Memory B cell (primary cell): ENCODE data around the gene KRTAP2-1.
"Not testable (repeated sequence)": the region's sequence is repeated elsewhere in the genome, so short reads cannot be mapped to it uniquely, and the experiment has no call there.

Experiments
- ATAC-seq: fragments of 150-1000 bp; cut with Tn5 transposase; 2 replicates; pipeline ENCODE4 v1.10.0; 2021; ENCODE audit warnings: low read depth, mild to moderate bottlenecking, moderate library complexity
- DNase-seq, 2 donors: peaks; one replicate each; pipeline ENCODE4 v3.0.0; 2022; ENCODE audit warnings: low spot score in 2 of 2
- H3K27ac Mint-ChIP-seq: one replicate; pipeline ENCODE4 v1.8.0; 2022; ENCODE audit warnings: mild to moderate bottlenecking, moderate library complexity, mixed read lengths
- H3K27me3 Mint-ChIP-seq: one replicate; pipeline ENCODE4 v1.8.0; 2022; ENCODE audit warnings: mixed read lengths
- H3K36me3 Mint-ChIP-seq: one replicate; pipeline ENCODE4 v1.8.0; 2022; ENCODE audit warnings: mild to moderate bottlenecking, mixed read lengths
- H3K4me1 Mint-ChIP-seq: one replicate; pipeline ENCODE4 v1.8.0; 2022; ENCODE audit warnings: mixed read lengths
- H3K4me3 Mint-ChIP-seq: one replicate; pipeline ENCODE4 v1.8.0; 2022; ENCODE audit warnings: mild to moderate bottlenecking, moderate library complexity, mixed read lengths
- H3K9me3 Mint-ChIP-seq: one replicate; pipeline ENCODE4 v1.8.0; 2022; ENCODE audit warnings: mixed read lengths

The KRTAP2-1 gene

GRCh38 chr17:41046735-41047465 lies at the start of gene KRTAP2-1:
KRTAP2-1 (minus strand) TSS chr17:41047316; CDS start chr17:41047267, 49 bp downstream.
- H3K27me3 Mint-ChIP-seq, DNase-seq, H3K27ac Mint-ChIP-seq, H3K4me3 Mint-ChIP-seq, H3K9me3 Mint-ChIP-seq, H3K36me3 Mint-ChIP-seq, ATAC-seq, H3K4me1 Mint-ChIP-seq: not testable (repeated sequence)

- Mint-ChIP-seq H3K9me3 (peaks cover 1% of the 10 kb centered on the region), H3K27me3 (peaks cover 17% of the 10 kb centered on the region), H3K4me3 (no peak overlapping the region), H3K27ac (no peak overlapping the region), H3K4me1 (peaks cover 4% of the 10 kb centered on the region), H3K36me3 (no peaks in the 10 kb centered on the region)
- no peak for ATAC-seq
- no peak for DNase-seq
These were observed 48.9 kb upstream of the KRTAP2-1 start for GRCh38 chr17:41096055-41096454.

DNA sequence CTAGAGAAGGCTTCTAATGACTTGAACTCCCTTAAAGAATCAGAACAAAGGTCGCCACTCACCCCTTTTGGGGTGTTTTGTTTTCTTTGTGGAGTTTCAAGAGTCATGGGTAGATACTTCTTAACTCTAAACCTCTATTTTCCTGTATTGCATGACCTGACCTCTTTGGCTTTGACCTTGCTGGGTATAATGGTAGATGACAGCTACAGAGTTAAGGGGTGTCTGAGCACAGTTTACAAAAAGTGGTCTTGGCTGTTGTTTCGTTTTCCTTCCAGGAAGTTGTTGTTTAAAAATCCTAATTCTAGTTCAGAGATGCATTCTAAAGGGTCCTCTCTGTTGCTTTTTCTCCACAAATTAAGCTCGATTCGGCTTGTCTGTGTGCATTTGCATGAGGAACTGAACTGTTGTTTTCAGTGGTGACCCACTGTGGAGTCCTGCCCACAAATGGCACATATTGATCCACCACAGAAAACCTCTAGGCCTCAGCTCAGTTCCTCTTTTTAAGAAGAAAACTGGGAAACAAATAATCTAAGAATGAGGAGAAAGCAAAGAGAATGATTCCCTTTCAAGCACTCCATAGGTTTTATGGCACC lies 41.7 kb upstream of the KRTAP2-1 start:
- not testable (repeated sequence) for H3K4me1 Mint-ChIP-seq, H3K4me3 Mint-ChIP-seq, H3K27me3 Mint-ChIP-seq, ATAC-seq, DNase-seq, H3K36me3 Mint-ChIP-seq, H3K27ac Mint-ChIP-seq, H3K9me3 Mint-ChIP-seq

GRCh38 chr17:41084100-41084856 lies 37.2 kb upstream of the KRTAP2-1 start, which contains the start of gene KRTAP4-7:
KRTAP4-7 (plus strand) TSS chr17:41084150; CDS start chr17:41084207, 57 bp downstream.
- H3K27ac Mint-ChIP-seq, H3K4me1 Mint-ChIP-seq, ATAC-seq, H3K9me3 Mint-ChIP-seq, DNase-seq, H3K36me3 Mint-ChIP-seq, H3K4me3 Mint-ChIP-seq: not testable (repeated sequence)
- peaks cover 13% of the 10 kb centered on the region for H3K27me3 Mint-ChIP-seq

- peaks cover 13% of the 10 kb centered on the region for H3K27me3 Mint-ChIP-seq
- not testable (repeated sequence) for DNase-seq, H3K9me3 Mint-ChIP-seq, H3K4me1 Mint-ChIP-seq, H3K36me3 Mint-ChIP-seq, H3K27ac Mint-ChIP-seq, H3K4me3 Mint-ChIP-seq, ATAC-seq
These were observed 36.3 kb upstream of the KRTAP2-1 start for GRCh38 chr17:41083427-41083826.

GRCh38 chr17:41082626-41083025 lies 35.5 kb upstream of the KRTAP2-1 start:
- ATAC-seq (no peak), DNase-seq (no peak)
- H3K4me1 Mint-ChIP-seq = no peaks in the 10 kb centered on the region
- no peak overlapping the region for H3K27ac Mint-ChIP-seq
- H3K27me3 Mint-ChIP-seq = peaks cover 13% of the 10 kb centered on the region
- H3K36me3 Mint-ChIP-seq = no peaks in the 10 kb centered on the region
- no peak overlapping the region for H3K4me3 Mint-ChIP-seq
- peaks cover 4% of the 10 kb centered on the region for H3K9me3 Mint-ChIP-seq

GRCh38 chr17:41076788-41077187 lies 29.7 kb upstream of the KRTAP2-1 start:
- H3K4me1 Mint-ChIP-seq = no peaks in the 10 kb centered on the region
- DNase-seq (no peak), ATAC-seq (no peak)
- peaks cover 12% of the 10 kb centered on the region for H3K27me3 Mint-ChIP-seq
- H3K36me3 Mint-ChIP-seq = no peaks in the 10 kb centered on the region
- no peak overlapping the region for H3K4me3 Mint-ChIP-seq
- H3K27ac Mint-ChIP-seq = no peak overlapping the region
- peaks cover 9% of the 10 kb centered on the region for H3K9me3 Mint-ChIP-seq

- H3K36me3 Mint-ChIP-seq = no peaks in the 10 kb centered on the region
- H3K9me3 Mint-ChIP-seq = peaks cover 5% of the 10 kb centered on the region
- DNase-seq (no peak), ATAC-seq (no peak)
- H3K27me3 Mint-ChIP-seq = peaks cover 10% of the 10 kb centered on the region
- no peak overlapping the region for H3K4me3 Mint-ChIP-seq
- no peaks in the 10 kb centered on the region for H3K4me1 Mint-ChIP-seq
- H3K27ac Mint-ChIP-seq = no peak overlapping the region
These were observed 26.6 kb upstream of the KRTAP2-1 start for GRCh38 chr17:41073676-41074075.

GRCh38 chr17:41071606-41072360 lies 24.7 kb upstream of the KRTAP2-1 start:
- Mint-ChIP-seq H3K27me3 (peaks cover 14% of the 10 kb centered on the region), H3K27ac (no peak overlapping the region), H3K9me3 (peaks cover 4% of the 10 kb centered on the region), H3K4me3 (no peak overlapping the region), H3K36me3 (no peaks in the 10 kb centered on the region), H3K4me1 (no peaks in the 10 kb centered on the region)
- DNase-seq = no peak
- no peak for ATAC-seq

- Mint-ChIP-seq H3K4me3 (no peak overlapping the region), H3K36me3 (no peaks in the 10 kb centered on the region), H3K4me1 (no peaks in the 10 kb centered on the region), H3K27ac (no peak overlapping the region), H3K27me3 (peaks cover 14% of the 10 kb centered on the region), H3K9me3 (no peaks in the 10 kb centered on the region)
- DNase-seq (no peak), ATAC-seq (no peak)
These were observed 21.9 kb upstream of the KRTAP2-1 start for GRCh38 chr17:41069031-41069430.

GRCh38 chr17:41067281-41067680 lies 20.2 kb upstream of the KRTAP2-1 start:
- Mint-ChIP-seq H3K36me3 (no peaks in the 10 kb centered on the region), H3K4me1 (no peaks in the 10 kb centered on the region), H3K27ac (no peak overlapping the region), H3K9me3 (no peaks in the 10 kb centered on the region), H3K4me3 (no peak overlapping the region), H3K27me3 (peaks cover 16% of the 10 kb centered on the region)
- DNase-seq = no peak
- ATAC-seq = no peak

DNA sequence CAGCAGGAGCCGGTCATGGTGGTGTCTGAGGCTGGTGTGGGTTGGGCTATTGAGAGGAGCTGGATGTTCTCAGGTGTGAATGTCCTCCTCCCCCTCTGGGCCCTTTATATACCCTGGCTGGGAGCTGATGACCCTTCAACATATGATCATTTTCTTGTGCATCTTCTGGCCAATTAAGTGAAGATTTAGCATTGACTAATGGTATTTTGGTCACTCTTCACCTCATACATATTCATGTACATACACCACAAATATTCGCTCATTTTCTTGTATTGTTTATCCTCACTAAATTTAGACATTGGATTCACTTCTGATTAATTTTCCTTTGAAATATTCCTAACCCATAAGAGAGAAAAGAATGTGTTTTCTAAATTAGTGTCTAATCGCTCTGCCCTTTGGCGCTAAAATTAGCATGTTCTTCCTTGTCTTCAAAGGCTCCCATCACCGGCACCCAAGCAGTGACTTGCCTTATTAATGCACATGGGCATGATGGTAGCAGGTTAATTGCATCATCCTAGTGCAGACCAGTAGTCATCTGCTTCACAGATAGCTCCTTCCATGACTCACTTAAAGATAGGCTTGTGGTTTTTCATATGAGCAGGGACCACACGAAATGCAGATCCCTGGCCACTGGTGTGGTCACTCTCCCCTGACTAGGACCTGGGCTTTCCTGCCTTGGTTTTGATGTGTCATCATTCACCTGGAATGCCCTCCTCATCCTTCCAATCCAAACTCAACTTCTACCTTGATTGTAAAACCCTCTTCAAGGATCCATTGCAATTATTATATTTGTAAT lies 18.9 kb upstream of the KRTAP2-1 start, which contains the start of gene KRTAP2-4:
Gene KRTAP2-4, minus strand, starts transcription at position 51 of the 796 bp plus-strand sequence. Its CDS starts 34 bp downstream, at position 17.
- no peak for ATAC-seq
- H3K27me3 Mint-ChIP-seq = peaks cover 13% of the 10 kb centered on the region

More for the DNA sequence above, 18.9 kb upstream of the KRTAP2-1 start, which contains the start of gene KRTAP2-4:
- H3K36me3 Mint-ChIP-seq = no peaks in the 10 kb centered on the region
- H3K4me3 Mint-ChIP-seq = no peak within 1 kb of the TSS
- H3K9me3 Mint-ChIP-seq = no peaks in the 10 kb centered on the region
- no peak within 1 kb of the TSS for H3K27ac Mint-ChIP-seq
- H3K4me1 Mint-ChIP-seq = no peaks in the 10 kb centered on the region
- DNase-seq = no peak
